Stimulated activated CD4-positive, alpha-beta T cell treated with anti-CD3 and anti-CD28 coated beads, Interleukin-4, amount 100 ng/mL, for 48 hours (primary cell): ENCODE data around the gene SCYGR2.

Experiments
- DNase-seq, 2 donors: peaks; one replicate each; pipeline ENCODE4 v3.0.0-alpha.2; 2020; ENCODE audit warnings: low read depth in 2 of 2

Gene SCYGR2

GRCh38 chr2:227612546-227613271 lies 14.0 kb downstream of the SCYGR2 start:
- DNase-seq: no peak

- no peak for DNase-seq
Measured at GRCh38 chr2:227613272-227613660, 14.6 kb downstream of the SCYGR2 start.

- DNase-seq: no peak
Measured at GRCh38 chr2:227614246-227614645, 15.6 kb downstream of the SCYGR2 start.

- DNase-seq: no peak
Measured at GRCh38 chr2:227614740-227615139, 16.0 kb downstream of the SCYGR2 start, which contains the start of gene SCYGR3. Gene SCYGR3, minus strand, starts transcription at chr2:227614840. Its CDS starts 0 bp downstream, at chr2:227614840.

- DNase-seq: no peak
Measured at GRCh38 chr2:227615181-227615580, 16.5 kb downstream of the SCYGR2 start.

GRCh38 chr2:227615906-227616305 lies 17.2 kb downstream of the SCYGR2 start:
- no peak for DNase-seq

- DNase-seq: no peak
Measured at GRCh38 chr2:227616631-227617030, 17.9 kb downstream of the SCYGR2 start.

GRCh38 chr2:227617316-227618230 lies 18.9 kb downstream of the SCYGR2 start, which contains the start of gene SCYGR4:
Gene SCYGR4, plus strand, starts transcription at chr2:227617498. Its CDS starts 0 bp downstream, at chr2:227617498.
- no peak for DNase-seq

GRCh38 chr2:227623226-227623625 lies 24.5 kb downstream of the SCYGR2 start:
- DNase-seq: no peak

GRCh38 chr2:227625420-227625819 lies 26.7 kb downstream of the SCYGR2 start:
- DNase-seq: no peak

GRCh38 chr2:227626580-227627151 lies 28.0 kb downstream of the SCYGR2 start:
- no peak for DNase-seq

- DNase-seq: peak in 1 of 2 donors; percentile 8
Measured at GRCh38 chr2:227627769-227628168, 29.1 kb downstream of the SCYGR2 start.

- DNase-seq: no peak
Measured at GRCh38 chr2:227629435-227629834, 30.7 kb downstream of the SCYGR2 start.

- no peak for DNase-seq
Measured at GRCh38 chr2:227630322-227630721, 31.6 kb downstream of the SCYGR2 start.

- DNase-seq: no peak
Measured at GRCh38 chr2:227632827-227633226, 34.1 kb downstream of the SCYGR2 start.

- DNase-seq: no peak
Measured at GRCh38 chr2:227634201-227634600, 35.5 kb downstream of the SCYGR2 start.

- no peak for DNase-seq
Measured at GRCh38 chr2:227642656-227643055, 44.0 kb downstream of the SCYGR2 start.

GRCh38 chr2:227643990-227644551 lies 45.4 kb downstream of the SCYGR2 start:
- DNase-seq: no peak
